CD4-positive, alpha-beta T cell (primary cell): ENCODE data around the gene PBXIP1. TPM values are rescaled to one million over a fixed set of nuclear protein-coding genes. Genes with fewer than 3 reads are reported as not detected.

Source experiments
- ATAC-seq: fragments of 200-7000 bp; cut with Tn5 transposase; one replicate; pipeline ENCODE4 v1.10.0; 2022; ENCODE audit warnings: mild to moderate bottlenecking; ENCODE audit not compliant: poor library complexity
- CTCF ChIA-PET: fragments of 350-600 bp; sonication (Branson Sonifier 250); formaldehyde crosslinking; loops from one replicate; lab custom pipeline; 2021; ENCODE audit warnings: antibody characterized with exemption, inconsistent platforms; lab: Charles Lee
- POLR2A ChIA-PET: fragments of 350-600 bp; sonication (Branson Sonifier 250); formaldehyde crosslinking; loops from one replicate; lab custom pipeline; 2021; ENCODE audit warnings: antibody characterized with exemption, inconsistent platforms; lab: Charles Lee
- DNase-seq, 14 experiments: peaks; one replicate each; pipeline ENCODE4 v3.0.0-alpha.2; 2013 to 2020; ENCODE audit warnings: mixed read lengths in 2 of 14
- H3K27ac ChIP-seq, 2 donors: one replicate each; pipeline versions ENCODE4 v1.5.1 to v1.7.0; 2013; ENCODE audit warnings: low read length in 2 of 2, low read depth in 1 of 2, mild to moderate bottlenecking in 1 of 2
- H3K27me3 ChIP-seq, 2 experiments: 1 replicate in 1 of 2; 2 replicates in 1 of 2; pipeline versions ENCODE4 v1.6.1 to v1.7.0; 2013; ENCODE audit warnings: low read length in 2 of 2, control low read depth in 1 of 2, mild to moderate bottlenecking in 1 of 2, moderate library complexity in 1 of 2; ENCODE audit not compliant: insufficient read depth in 2 of 2, control insufficient read depth in 1 of 2
- H3K36me3 ChIP-seq: one replicate; pipeline ENCODE4 v1.6.1; 2013; ENCODE audit warnings: low read length, control low read depth; ENCODE audit not compliant: insufficient read depth
- H3K4me1 ChIP-seq: one replicate; pipeline ENCODE4 v1.6.1; 2013; ENCODE audit warnings: low read length, control low read depth; ENCODE audit not compliant: insufficient read depth
- H3K4me3 ChIP-seq: one replicate; pipeline ENCODE4 v1.5.1; 2013; ENCODE audit warnings: mild to moderate bottlenecking, low read length, moderate library complexity
- H3K9me3 ChIP-seq, 2 experiments: 1 replicate in 1 of 2; 2 replicates in 1 of 2; pipeline versions ENCODE4 v1.6.1 to v1.7.0; 2013; ENCODE audit warnings: low read length in 2 of 2, mild to moderate bottlenecking in 2 of 2, control low read depth in 1 of 2, moderate library complexity in 1 of 2; ENCODE audit not compliant: control insufficient read depth in 1 of 2, insufficient read depth in 1 of 2
- H3K27ac Mint-ChIP-seq: one replicate; pipeline ENCODE4 v1.8.0; 2020; ENCODE audit warnings: mixed read lengths
- H3K27me3 Mint-ChIP-seq: one replicate; pipeline ENCODE4 v1.8.0; 2021; ENCODE audit warnings: mixed read lengths
- H3K36me3 Mint-ChIP-seq: one replicate; pipeline ENCODE4 v1.8.0; 2021; ENCODE audit warnings: low read depth, mixed read lengths
- H3K4me1 Mint-ChIP-seq: one replicate; pipeline ENCODE4 v1.8.0; 2021; ENCODE audit warnings: low read depth, mixed read lengths
- H3K4me3 Mint-ChIP-seq: one replicate; pipeline ENCODE4 v1.8.0; 2020; ENCODE audit warnings: mild to moderate bottlenecking, mixed read lengths
- H3K9me3 Mint-ChIP-seq: one replicate; pipeline ENCODE4 v1.8.0; 2020; ENCODE audit warnings: mixed read lengths
- intact Hi-C, 2 experiments: fragments of 100-400 bp; cut with DNase I in 1 of 2; cut with micrococcal nuclease in 1 of 2; formaldehyde crosslinking; loops; one replicate each; pipeline versions ENCODE4 v1.15.1 to v1.9.0; 2023 to 2025; cut with DNase I, micrococcal nuclease
- total RNA-seq, 174 experiments: library from RNA in 2 of 174; stranded (reverse) in 2 of 174; gene quantifications; one replicate each; pipeline ENCODE4 v1.2.3 and lab custom pipeline; 2021 to 2026
- TF ChIP-seq, protein P1 (sequence below): fragments of 200-600 bp; IDR thresholded peaks from one replicate; pipeline ENCODE4 v1.8.0; 2022; ENCODE audit warnings: antibody characterized with exemption, mild to moderate bottlenecking

PBXIP1 gene
- total RNA-seq, 2 experiments from 2014 or later = 434 to 440 TPM

GRCh38 chr1:155000726-155001424 lies 45.0 kb upstream of the PBXIP1 start:
- ATAC-seq = peak; percentile 39
- H3K4me3 ChIP-seq = peak overlapping the region; percentile 73
- H3K9me3 Mint-ChIP-seq = no peaks in the 10 kb centered on the region
- H3K4me3 Mint-ChIP-seq = peak overlapping the region; percentile 99
- TF ChIP-seq, protein P1, sequence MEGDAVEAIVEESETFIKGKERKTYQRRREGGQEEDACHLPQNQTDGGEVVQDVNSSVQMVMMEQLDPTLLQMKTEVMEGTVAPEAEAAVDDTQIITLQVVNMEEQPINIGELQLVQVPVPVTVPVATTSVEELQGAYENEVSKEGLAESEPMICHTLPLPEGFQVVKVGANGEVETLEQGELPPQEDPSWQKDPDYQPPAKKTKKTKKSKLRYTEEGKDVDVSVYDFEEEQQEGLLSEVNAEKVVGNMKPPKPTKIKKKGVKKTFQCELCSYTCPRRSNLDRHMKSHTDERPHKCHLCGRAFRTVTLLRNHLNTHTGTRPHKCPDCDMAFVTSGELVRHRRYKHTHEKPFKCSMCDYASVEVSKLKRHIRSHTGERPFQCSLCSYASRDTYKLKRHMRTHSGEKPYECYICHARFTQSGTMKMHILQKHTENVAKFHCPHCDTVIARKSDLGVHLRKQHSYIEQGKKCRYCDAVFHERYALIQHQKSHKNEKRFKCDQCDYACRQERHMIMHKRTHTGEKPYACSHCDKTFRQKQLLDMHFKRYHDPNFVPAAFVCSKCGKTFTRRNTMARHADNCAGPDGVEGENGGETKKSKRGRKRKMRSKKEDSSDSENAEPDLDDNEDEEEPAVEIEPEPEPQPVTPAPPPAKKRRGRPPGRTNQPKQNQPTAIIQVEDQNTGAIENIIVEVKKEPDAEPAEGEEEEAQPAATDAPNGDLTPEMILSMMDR = no peak
- CTCF ChIA-PET = interaction anchor here (1.1 to 13.2 kb wide), 8 partner anchors 18 to 61 kb away, joined by 3 to 159 read pairs (median 20); partner anchors contain the start of genes CKS1B, FLAD1, PBXIP1 and PYGO2
- POLR2A ChIA-PET = interaction anchor here (1.0 to 10.2 kb wide), 8 partner anchors 9 to 64 kb away, joined by 4 to 189 read pairs (median 22); partner anchors contain the start of genes CKS1B, FLAD1, PBXIP1 and PMVK
- H3K36me3 ChIP-seq = peaks cover 3% of the 10 kb centered on the region
- H3K36me3 Mint-ChIP-seq = peaks cover 15% of the 10 kb centered on the region
- peak overlapping the region; percentile 90 for H3K27ac Mint-ChIP-seq
- peak overlapping the region; percentile 92 to 96 for H3K27ac ChIP-seq
- DNase-seq = peak in 13 of 14 experiments; percentile 57 to 89 (median 71)
- H3K4me1 Mint-ChIP-seq = peaks cover 60% of the 10 kb centered on the region
- H3K27me3 Mint-ChIP-seq = no peaks in the 10 kb centered on the region
- no peaks in the 10 kb centered on the region for H3K27me3 ChIP-seq
- no peaks in the 10 kb centered on the region for H3K9me3 ChIP-seq
- intact Hi-C loops = loop anchor here (1.0 to 5.0 kb wide), 6 partner anchors 16 to 62 kb away; partner anchors contain the start of genes EFNA4 (in 2 of the 2) and CKS1B (in 1 of the 2)
- H3K4me1 ChIP-seq = peaks cover 70% of the 10 kb centered on the region

DNA sequence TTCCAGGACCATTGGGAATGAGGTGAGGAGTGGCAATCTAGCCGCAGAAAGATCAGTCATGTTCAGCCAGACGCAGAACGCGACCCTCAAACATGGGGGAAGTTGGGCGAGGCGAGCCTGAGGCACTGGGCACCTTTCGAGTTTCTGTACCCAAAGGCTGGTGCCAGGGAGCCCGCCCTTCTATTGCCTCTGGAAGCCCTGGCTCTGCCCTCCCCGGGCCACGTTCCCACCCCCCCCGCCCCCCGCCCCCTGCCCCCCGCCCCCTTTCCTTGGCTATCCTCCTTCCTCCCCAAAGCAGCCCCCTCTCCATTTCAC lies 44.5 kb upstream of the PBXIP1 start:
- Mint-ChIP-seq H3K36me3 (peaks cover 15% of the 10 kb centered on the region), H3K4me1 (peaks cover 58% of the 10 kb centered on the region), H3K27ac (peak overlapping the region; percentile 90), H3K4me3 (peak overlapping the region; percentile 92), H3K27me3 (no peaks in the 10 kb centered on the region), H3K9me3 (no peaks in the 10 kb centered on the region)
- peaks cover 3% of the 10 kb centered on the region for H3K36me3 ChIP-seq
- H3K4me1 ChIP-seq = peaks cover 65% of the 10 kb centered on the region
- intact Hi-C loops = loop anchor here (1.0 to 5.0 kb wide), 3 partner anchors 45 to 62 kb away; partner anchors contain the start of gene EFNA4 (in 2 of the 2)
- peak in 1 of 14 experiments; percentile 32 for DNase-seq
- POLR2A ChIA-PET = interaction anchor here (1.0 to 10.2 kb wide), 8 partner anchors 12 to 64 kb away, joined by 4 to 189 read pairs (median 15); partner anchors contain the start of genes CKS1B, FLAD1, PBXIP1 and PMVK
- ATAC-seq = no peak
- H3K4me3 ChIP-seq = peak overlapping the region; percentile 73
- peak overlapping the region; percentile 92 to 96 for H3K27ac ChIP-seq
- TF ChIP-seq, protein P1 = no peak
- CTCF ChIA-PET = interaction anchor here (1.1 to 13.2 kb wide), 8 partner anchors 17 to 63 kb away, joined by 3 to 159 read pairs (median 20); partner anchors contain the start of genes CKS1B, FLAD1, PBXIP1 and PMVK
- no peaks in the 10 kb centered on the region for H3K9me3 ChIP-seq
- no peaks in the 10 kb centered on the region for H3K27me3 ChIP-seq

DNA sequence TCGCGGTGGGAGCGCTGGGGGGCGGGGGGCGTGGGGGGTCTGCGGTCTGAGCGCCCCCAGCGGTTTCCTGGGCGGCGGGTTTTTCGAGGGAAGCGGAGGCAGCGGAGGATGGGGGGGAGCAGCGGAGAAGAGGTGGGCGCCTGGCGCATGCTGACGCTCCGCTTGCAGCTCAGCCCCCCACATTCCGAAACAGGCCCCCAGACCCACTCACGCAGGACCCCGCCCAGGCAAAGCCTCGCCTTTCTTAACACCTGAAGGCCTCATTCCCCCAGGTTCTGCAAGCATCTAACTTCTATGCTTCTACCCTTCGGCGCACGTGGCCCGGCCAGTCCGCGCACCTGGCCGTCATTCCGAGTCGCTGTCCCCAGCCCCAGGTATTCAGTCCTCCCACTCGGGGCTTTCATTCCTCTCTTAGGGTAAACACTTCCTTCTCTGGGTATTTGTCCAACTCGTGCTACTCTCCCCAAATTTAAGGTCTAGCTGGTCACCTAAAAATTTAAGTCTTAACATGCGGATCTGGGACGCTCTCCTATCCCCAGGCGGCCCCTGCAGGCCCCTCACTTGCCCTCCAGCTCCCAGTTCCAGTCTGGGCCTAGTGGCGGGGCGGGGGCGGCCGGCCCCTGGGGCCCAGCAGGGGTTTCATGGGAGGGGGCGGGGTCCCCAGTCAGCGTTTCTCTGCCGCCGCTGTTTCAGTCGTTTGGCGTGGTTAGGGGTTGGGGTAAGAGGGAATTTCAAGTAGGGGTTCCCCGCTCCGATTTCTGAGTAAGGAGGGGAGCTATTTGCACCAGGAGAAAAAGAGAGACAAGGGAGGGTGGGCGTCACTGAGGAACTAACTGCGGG lies 43.9 kb upstream of the PBXIP1 start:
- no peaks in the 10 kb centered on the region for H3K9me3 Mint-ChIP-seq
- ChIA-PET CTCF (interaction anchor here (0.8 to 13.2 kb wide), 20 partner anchors 9 to 173 kb away, joined by 3 to 159 read pairs (median 6); partner anchors contain the start of genes ADAM15, CKS1B, FLAD1 and KRTCAP2), POLR2A (interaction anchor here (1.0 to 10.2 kb wide), 11 partner anchors 11 to 63 kb away, joined by 3 to 189 read pairs (median 7); partner anchors contain the start of genes CKS1B, FLAD1, PBXIP1 and PMVK)
- peaks cover 15% of the 10 kb centered on the region for H3K36me3 Mint-ChIP-seq
- Histone ChIP-seq H3K36me3 (no peaks in the 10 kb centered on the region), H3K27me3 (no peaks in the 10 kb centered on the region), H3K27ac (peak overlapping the region; percentile 70 to 96), H3K4me1 (peaks cover 59% of the 10 kb centered on the region), H3K9me3 (no peaks in the 10 kb centered on the region), H3K4me3 (peak overlapping the region; percentile 73)
- peak overlapping the region; percentile 90 for H3K27ac Mint-ChIP-seq
- no peaks in the 10 kb centered on the region for H3K27me3 Mint-ChIP-seq
- peak overlapping the region; percentile 92 for H3K4me3 Mint-ChIP-seq
- H3K4me1 Mint-ChIP-seq = peaks cover 55% of the 10 kb centered on the region
- TF ChIP-seq, protein P1 = no peak
- ATAC-seq (no peak), DNase-seq (peak in 5 of 14 experiments; percentile 38 to 81 (median 43))
- intact Hi-C loops = loop anchor here (1.0 to 5.0 kb wide), 6 partner anchors 18 to 63 kb away; partner anchors contain the start of gene EFNA4 (in 2 of the 2)
